Keratinocyte (primary cell): ENCODE data around the gene RPS23.

Experiments
- EZH2 ChIP-seq: IDR thresholded peaks from one replicate; pipeline ENCODE4 v1.6.1; 2012; ENCODE audit warnings: inconsistent platforms, mild to moderate bottlenecking, low read length, moderate library complexity
- TF ChIP-seq, protein P1 (sequence below), 3 experiments: IDR thresholded peaks in 1 of 3; conservative IDR thresholded peaks in 1 of 3; optimal IDR thresholded peaks in 1 of 3; 2 replicates in 2 of 3; 3 replicates in 1 of 3; pipeline versions ENCODE3 to v1.5.1; 2011; ENCODE audit warnings: low read length in 3 of 3, mild to moderate bottlenecking in 3 of 3, moderate library complexity in 2 of 3, control low read depth in 1 of 3, inconsistent platforms in 1 of 3; ENCODE audit not compliant: insufficient read depth in 2 of 3; ENCODE audit errors: extremely low read depth in 1 of 3

DNA sequence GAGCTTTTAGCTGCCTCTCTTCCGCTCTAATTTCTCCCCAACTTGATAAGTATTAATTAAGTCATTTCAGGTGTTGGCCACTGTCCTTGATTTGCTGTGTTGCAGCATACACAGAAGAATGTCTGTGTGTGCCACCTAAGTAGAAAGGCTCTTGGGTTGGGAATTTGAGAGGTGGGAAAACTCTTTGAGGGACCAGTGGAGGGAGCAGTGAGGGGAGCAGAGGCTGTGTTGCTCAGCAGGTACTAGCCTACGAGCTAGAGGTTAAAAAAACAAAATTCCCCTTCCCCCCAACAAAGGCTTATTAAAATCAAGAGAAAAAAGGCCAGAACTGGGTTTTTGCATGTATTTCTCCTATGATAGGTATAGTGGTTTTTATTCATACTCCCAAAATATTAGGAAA is 20.9 kb downstream of the RPS23 start:
- TF ChIP-seq, protein P1, sequence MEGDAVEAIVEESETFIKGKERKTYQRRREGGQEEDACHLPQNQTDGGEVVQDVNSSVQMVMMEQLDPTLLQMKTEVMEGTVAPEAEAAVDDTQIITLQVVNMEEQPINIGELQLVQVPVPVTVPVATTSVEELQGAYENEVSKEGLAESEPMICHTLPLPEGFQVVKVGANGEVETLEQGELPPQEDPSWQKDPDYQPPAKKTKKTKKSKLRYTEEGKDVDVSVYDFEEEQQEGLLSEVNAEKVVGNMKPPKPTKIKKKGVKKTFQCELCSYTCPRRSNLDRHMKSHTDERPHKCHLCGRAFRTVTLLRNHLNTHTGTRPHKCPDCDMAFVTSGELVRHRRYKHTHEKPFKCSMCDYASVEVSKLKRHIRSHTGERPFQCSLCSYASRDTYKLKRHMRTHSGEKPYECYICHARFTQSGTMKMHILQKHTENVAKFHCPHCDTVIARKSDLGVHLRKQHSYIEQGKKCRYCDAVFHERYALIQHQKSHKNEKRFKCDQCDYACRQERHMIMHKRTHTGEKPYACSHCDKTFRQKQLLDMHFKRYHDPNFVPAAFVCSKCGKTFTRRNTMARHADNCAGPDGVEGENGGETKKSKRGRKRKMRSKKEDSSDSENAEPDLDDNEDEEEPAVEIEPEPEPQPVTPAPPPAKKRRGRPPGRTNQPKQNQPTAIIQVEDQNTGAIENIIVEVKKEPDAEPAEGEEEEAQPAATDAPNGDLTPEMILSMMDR (optimal IDR thresholded peaks at IDR 0.05 in 1 of 3, IDR thresholded peaks at IDR 0.05 in 1 of 3, conservative IDR thresholded peaks at IDR 0.05 in 1 of 3; ENCODE audit: extremely low read depth in 1 of 3, insufficient read depth in 2 of 3, low read length in 3 of 3), result no peak
- TF ChIP-seq EZH2, result no peak
